Aorta (tissue), 5 donors: ENCODE data around the gene APOL1. TPM values are rescaled to one million over a fixed set of nuclear protein-coding genes. Genes with fewer than 3 reads are reported as not detected.

Source experiments
- ATAC-seq: fragments of 200-7000 bp; cut with Tn5 transposase; one replicate; pipeline ENCODE4 v1.9.1; 2022; ENCODE audit warnings: moderate library complexity; ENCODE audit not compliant: low FRiP score
- DNase-seq, 2 donors: peaks; one replicate each; pipeline ENCODE4 v3.0.0-alpha.2; 2020
- H3K27ac ChIP-seq, 2 donors: one replicate each; pipeline ENCODE4 v1.5.1; 2013; ENCODE audit warnings: low read length in 2 of 2, mild to moderate bottlenecking in 2 of 2, moderate library complexity in 2 of 2, control low read depth in 1 of 2, inconsistent platforms in 1 of 2, low read depth in 1 of 2
- H3K27me3 ChIP-seq, 2 donors: one replicate each; pipeline ENCODE4 v1.6.1; 2013; ENCODE audit warnings: control low read depth in 1 of 2, low read length in 1 of 2, mild to moderate bottlenecking in 1 of 2, moderate library complexity in 1 of 2; ENCODE audit not compliant: insufficient read depth in 2 of 2, control insufficient read depth in 1 of 2
- H3K36me3 ChIP-seq, 2 donors: one replicate each; pipeline ENCODE4 v1.6.1; 2013; ENCODE audit warnings: control low read depth in 1 of 2, low read length in 1 of 2, mild to moderate bottlenecking in 1 of 2; ENCODE audit not compliant: insufficient read depth in 2 of 2, control insufficient read depth in 1 of 2
- H3K4me1 ChIP-seq, 2 donors: one replicate each; pipeline ENCODE4 v1.6.1; 2013; ENCODE audit warnings: low read length in 2 of 2, control low read depth in 1 of 2, mild to moderate bottlenecking in 1 of 2, moderate library complexity in 1 of 2; ENCODE audit not compliant: insufficient read depth in 2 of 2, control insufficient read depth in 1 of 2
- H3K4me3 ChIP-seq, 2 donors: one replicate each; pipeline ENCODE4 v1.5.1; 2013; ENCODE audit warnings: low read length in 2 of 2, control low read depth in 1 of 2, mild to moderate bottlenecking in 1 of 2
- H3K9me3 ChIP-seq: one replicate; pipeline ENCODE4 v1.6.1; 2013; ENCODE audit warnings: mild to moderate bottlenecking, low read length; ENCODE audit not compliant: control insufficient read depth
- WGBS, 2 donors: extraction: QIAGEN DNeasy Blood & Tissue Kit; methylation state at CpG; one replicate each; pipeline ENCODE4 v1.1.7; 2013; 5-methylcytosine and 5-hydroxymethylcytosine counted together
- intact Hi-C, 2 donors: fragments of 100-400 bp; cut with DNase I; formaldehyde crosslinking; loops; one replicate each; pipeline versions ENCODE4 v1.14.2 to v1.15.0; 2022
- polyA plus RNA-seq, 2 donors: library from polyadenylated mRNA; stranded (reverse); fragments of 200-250 nt; gene quantifications; one replicate each; pipeline ENCODE4 v1.2.3, GENCODE V29; 2013
- total RNA-seq, 2 donors: library from RNA; stranded (reverse); fragmentation: NEBNext Ultra II Directional; extraction: Animal tissue kit (Norgen Biotek cat#: 25700); gene quantifications; one replicate each; pipeline ENCODE4 v1.2.1, GENCODE V29; 2021
- donor health status: healthy with polysubstance abuse.
- donor health status: Bipolar disorder and iron deficiency.
- donor health status: DM: no; HTN: no; CAD: no.
- donor health status: DM: no; HTN: no; CAD: no.
- donor health status: DM: yes; HTN: yes; CAD: no.

The APOL1 gene
- total and polyA plus RNA-seq, 4 donors, result 14.1 to 74.0 (median 43.2) TPM

DNA sequence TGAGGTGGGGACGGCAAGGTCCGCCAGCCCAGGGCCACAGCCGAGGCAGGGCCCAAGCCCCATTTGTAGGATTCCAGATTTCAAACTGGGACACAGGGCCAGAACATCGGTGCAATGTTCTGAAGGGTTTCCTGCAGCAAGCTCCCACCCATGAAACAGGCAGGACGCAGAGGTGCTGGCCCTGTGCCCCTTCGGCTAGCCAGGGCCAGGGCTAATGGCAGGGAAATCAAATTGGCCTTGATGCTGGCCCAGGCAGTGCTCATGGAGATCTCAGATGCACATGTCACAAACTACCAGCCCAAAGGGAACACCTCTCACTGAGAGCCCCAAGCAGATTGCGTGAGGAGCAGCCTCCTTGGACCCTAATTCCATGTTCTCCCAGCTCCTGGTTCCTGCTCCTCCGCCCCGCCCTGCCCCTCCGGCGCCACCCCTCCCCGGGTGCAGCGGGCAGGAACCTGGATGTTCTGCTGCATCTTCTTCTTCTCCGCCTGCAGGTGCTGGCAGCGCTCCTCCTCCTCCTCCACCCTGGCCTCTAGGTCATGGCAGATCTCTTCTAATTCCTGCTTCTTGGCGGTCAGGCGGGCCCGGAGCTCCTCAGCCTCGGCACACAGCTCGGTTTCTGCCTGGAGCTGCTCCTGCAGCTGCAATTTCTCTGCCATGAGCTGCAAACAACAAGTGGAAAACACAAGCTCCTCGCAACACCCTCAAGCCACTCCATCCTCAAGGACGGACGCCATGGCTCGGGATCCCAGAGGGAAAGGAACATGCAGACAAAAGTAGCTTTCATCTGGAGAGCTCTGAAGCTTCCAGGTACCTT, 47.7 kb downstream of the APOL1 start:
- WGBS, 2 donors, result 86 to 90% methylated on average over 23 to 24 of the region's 24 CpGs
- H3K36me3 ChIP-seq, result peaks cover 6 to 51% of the 10 kb centered on the region in 2 donors
- H3K9me3 ChIP-seq, result no peaks in the 10 kb centered on the region
- intact Hi-C loops, result loop anchor here in 1 of 2 donors (5.0 kb wide), 1 partner anchor 172 kb away; no protein-coding TSS in a partner anchor
- DNase-seq (no peak), ATAC-seq (peak; percentile 2)
- peak overlapping the region in 1 of 2 donors; percentile 1 for H3K27ac ChIP-seq
- no peaks in the 10 kb centered on the region for H3K4me1 ChIP-seq
- no peaks in the 10 kb centered on the region for H3K27me3 ChIP-seq
- no peak overlapping the region for H3K4me3 ChIP-seq

DNA sequence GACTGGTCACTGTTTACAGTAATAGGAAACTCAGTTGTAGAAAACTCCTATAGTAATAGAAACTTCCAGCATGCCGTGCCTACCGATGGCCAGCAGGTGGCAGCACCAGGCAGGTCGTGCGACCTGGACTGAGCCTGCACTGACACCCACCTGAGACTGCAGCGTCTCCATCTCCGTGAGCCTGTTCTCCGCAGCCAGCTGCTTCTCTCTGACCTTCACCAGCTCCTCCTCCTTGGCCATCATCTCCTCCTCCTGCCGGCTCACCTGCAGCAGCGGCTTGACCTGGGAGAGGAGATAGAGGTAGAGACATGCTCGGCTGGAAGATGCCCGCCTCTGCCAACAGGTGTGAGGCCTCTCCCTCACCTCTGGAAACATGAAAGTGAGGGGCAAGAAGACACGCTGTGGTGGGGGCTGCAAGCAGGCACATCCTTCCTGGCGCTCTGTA, 48.5 kb downstream of the APOL1 start:
- ATAC-seq (peak; percentile 72), DNase-seq (peak; percentile 78 to 90)
- intact Hi-C loops, result loop anchor here in 1 of 2 donors (5.0 kb wide), 1 partner anchor 171 kb away; no protein-coding TSS in a partner anchor
- Histone ChIP-seq H3K27me3 (no peaks in the 10 kb centered on the region), H3K4me1 (no peaks in the 10 kb centered on the region), H3K27ac (no peak overlapping the region), H3K9me3 (no peaks in the 10 kb centered on the region), H3K36me3 (peaks cover 6 to 58% of the 10 kb centered on the region in 2 donors), H3K4me3 (no peak overlapping the region)
- WGBS, 2 donors, result 25 to 29% methylated on average over 13 of the region's 13 CpGs

DNA sequence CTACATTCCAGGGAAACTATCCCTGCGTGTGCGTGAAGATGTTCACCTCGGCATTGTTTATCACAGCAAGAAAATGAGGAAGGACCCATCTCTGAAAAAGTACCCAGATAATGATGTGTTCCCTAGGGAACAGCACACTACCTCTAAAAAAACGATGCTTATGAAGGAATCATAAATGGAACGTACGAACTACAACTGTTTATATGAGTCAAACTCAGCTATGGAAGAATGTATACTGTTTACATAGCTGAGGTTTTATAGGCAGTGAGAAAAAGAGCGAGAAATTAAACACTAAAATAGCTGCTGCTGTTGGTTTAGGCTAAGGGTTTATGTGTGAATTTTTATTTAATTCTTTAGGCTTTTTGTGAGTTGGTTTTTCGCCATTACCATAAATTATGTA, 48.9 kb downstream of the APOL1 start:
- Histone ChIP-seq H3K36me3 (peaks cover 7 to 57% of the 10 kb centered on the region in 2 donors), H3K27ac (no peak overlapping the region)
- WGBS, 2 donors, result 60 to 61% methylated on average over 8 of the region's 8 CpGs

GRCh38 chr22:36302439-36303114, 49.6 kb downstream of the APOL1 start:
- peak overlapping the region in 1 of 2 donors; percentile 20 for H3K27ac ChIP-seq
- ATAC-seq, result no peak
- DNase-seq, result no peak
- H3K4me3 ChIP-seq, result no peak overlapping the region
- no peaks in the 10 kb centered on the region for H3K27me3 ChIP-seq
- peaks cover 9 to 54% of the 10 kb centered on the region in 2 donors for H3K36me3 ChIP-seq
- WGBS, 2 donors, result 83% methylated on average over 17 of the region's 17 CpGs
- H3K4me1 ChIP-seq, result no peaks in the 10 kb centered on the region
- intact Hi-C loops, result loop anchor here in 1 of 2 donors (5.0 kb wide), 1 partner anchor 170 kb away; no protein-coding TSS in a partner anchor
- no peaks in the 10 kb centered on the region for H3K9me3 ChIP-seq

More for the DNA sequence above, 48.9 kb downstream of the APOL1 start:
- Histone ChIP-seq H3K9me3 (no peaks in the 10 kb centered on the region), H3K4me1 (no peaks in the 10 kb centered on the region), H3K4me3 (no peak overlapping the region), H3K27me3 (no peaks in the 10 kb centered on the region)
- intact Hi-C loops, result loop anchor here in 1 of 2 donors (5.0 kb wide), 1 partner anchor 170 kb away; no protein-coding TSS in a partner anchor
- no peak for ATAC-seq
- DNase-seq, result no peak

GRCh38 chr22:36303115-36303467, 50.2 kb downstream of the APOL1 start:
- WGBS, 2 donors, result 62 to 69% methylated on average over 9 of the region's 9 CpGs
- no peak for DNase-seq
- no peak overlapping the region for H3K27ac ChIP-seq
- H3K4me1 ChIP-seq, result no peaks in the 10 kb centered on the region
- intact Hi-C loops, result loop anchor here in 1 of 2 donors (5.0 kb wide), 1 partner anchor 169 kb away; no protein-coding TSS in a partner anchor
- peaks cover 9 to 54% of the 10 kb centered on the region in 2 donors for H3K36me3 ChIP-seq
- H3K4me3 ChIP-seq, result no peak overlapping the region
- H3K27me3 ChIP-seq, result no peaks in the 10 kb centered on the region
- H3K9me3 ChIP-seq, result no peaks in the 10 kb centered on the region
- ATAC-seq, result no peak

- Histone ChIP-seq H3K36me3 (peaks cover 9 to 51% of the 10 kb centered on the region in 2 donors), H3K27ac (no peak overlapping the region), H3K4me1 (no peaks in the 10 kb centered on the region), H3K27me3 (no peaks in the 10 kb centered on the region), H3K4me3 (no peak overlapping the region), H3K9me3 (no peaks in the 10 kb centered on the region)
- DNase-seq (no peak), ATAC-seq (no peak)
- WGBS, 2 donors, result 66 to 68% methylated on average over 13 of the region's 13 CpGs
- intact Hi-C loops, result loop anchor here in 1 of 2 donors (5.0 kb wide), 1 partner anchor 168 kb away; no protein-coding TSS in a partner anchor
These were observed 50.9 kb downstream of the APOL1 start for GRCh38 chr22:36303874-36304273.

DNA sequence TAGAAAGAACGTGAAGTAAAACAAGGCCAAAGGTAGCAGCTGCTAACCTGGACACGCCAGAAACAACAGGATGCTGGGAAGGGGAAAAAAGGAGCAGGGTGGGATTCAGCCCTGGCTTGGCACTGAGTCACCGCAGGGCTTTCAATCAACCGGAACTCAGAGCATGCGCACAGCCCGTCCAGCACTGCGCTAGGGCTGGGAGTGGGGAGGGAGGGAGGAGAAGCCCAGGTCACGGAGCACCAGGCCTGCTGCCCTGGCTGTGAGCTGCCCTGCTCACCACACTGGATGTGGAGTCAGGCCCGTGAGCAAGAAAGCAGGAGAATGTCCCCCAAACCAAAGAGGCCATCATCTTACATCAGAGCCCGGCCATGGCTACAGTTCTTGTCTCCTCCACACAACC, 51.5 kb downstream of the APOL1 start:
- WGBS, 2 donors, result 43 to 48% methylated on average over 10 of the region's 10 CpGs
- intact Hi-C loops, result loop anchor here in 1 of 2 donors (5.0 kb wide), 1 partner anchor 168 kb away; no protein-coding TSS in a partner anchor
- H3K27me3 ChIP-seq, result no peaks in the 10 kb centered on the region
- DNase-seq (no peak), ATAC-seq (no peak)
- no peaks in the 10 kb centered on the region for H3K4me1 ChIP-seq
- H3K27ac ChIP-seq, result peak overlapping the region in 1 of 2 donors; percentile 36
- no peaks in the 10 kb centered on the region for H3K9me3 ChIP-seq
- H3K36me3 ChIP-seq, result peaks cover 15 to 50% of the 10 kb centered on the region in 2 donors
- H3K4me3 ChIP-seq, result no peak overlapping the region

DNA sequence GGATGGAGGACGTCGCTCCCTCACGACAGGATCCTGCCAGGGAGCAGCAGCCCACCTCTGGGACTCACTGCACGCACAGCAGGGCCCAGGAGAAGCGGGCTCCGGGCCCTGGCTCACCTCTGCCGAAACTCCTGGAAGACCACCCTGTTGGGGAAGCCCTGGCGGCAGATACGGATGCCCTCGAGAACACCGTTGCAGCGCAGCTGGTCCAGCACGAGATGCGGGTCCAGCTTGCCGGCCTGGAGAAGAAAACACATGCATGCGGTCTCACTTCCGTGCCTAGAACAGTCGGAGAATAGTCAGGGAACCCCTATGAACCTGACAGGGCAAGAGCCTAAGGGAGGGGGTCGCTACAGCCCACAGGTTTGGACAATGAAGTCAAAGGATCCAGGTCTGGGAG, 52.9 kb downstream of the APOL1 start:
- intact Hi-C loops, result loop anchor here in 1 of 2 donors (5.0 kb wide), 1 partner anchor 166 kb away; no protein-coding TSS in a partner anchor
- DNase-seq (no peak), ATAC-seq (no peak)
- Histone ChIP-seq H3K27me3 (no peaks in the 10 kb centered on the region), H3K4me3 (no peak overlapping the region), H3K27ac (no peak overlapping the region), H3K9me3 (no peaks in the 10 kb centered on the region), H3K4me1 (no peaks in the 10 kb centered on the region), H3K36me3 (peaks cover 11 to 49% of the 10 kb centered on the region in 2 donors)
- WGBS, 2 donors, result 84% methylated on average over 19 of the region's 19 CpGs
